Calu3 (cell line): ENCODE measurements around the gene PIPOX. TPM values are rescaled to one million over a fixed set of nuclear protein-coding genes. Genes with fewer than 3 reads are reported as not detected.

Source experiments
- BruUV-seq: library from RNA; stranded (reverse); fragments of 400-500 nt; replicated peaks from 2 replicates; lab custom pipeline; 2021; lab: Mats Ljungman, UMichigan
- CTCF ChIA-PET: fragments of 300-600 bp; sonication (Branson Sonifier 250); formaldehyde crosslinking; loops from one replicate; lab custom pipeline; 2022; ENCODE audit warnings: antibody characterized with exemption; lab: Charles Lee
- DNase-seq: peaks from one replicate; pipeline ENCODE4 v3.0.0; 2022
- H3K27ac Mint-ChIP-seq: one replicate; pipeline ENCODE4 v1.8.0; 2022; ENCODE audit warnings: mixed read lengths; ENCODE audit not compliant: unreplicated experiment
- H3K27me3 Mint-ChIP-seq: one replicate; pipeline ENCODE4 v1.8.0; 2022; ENCODE audit warnings: mixed read lengths; ENCODE audit not compliant: unreplicated experiment
- H3K36me3 Mint-ChIP-seq: one replicate; pipeline ENCODE4 v1.8.0; 2022; ENCODE audit warnings: mild to moderate bottlenecking, moderate library complexity, mixed read lengths; ENCODE audit not compliant: insufficient read depth, unreplicated experiment
- H3K4me1 Mint-ChIP-seq: one replicate; pipeline ENCODE4 v1.8.0; 2022; ENCODE audit warnings: mild to moderate bottlenecking, low read depth, mixed read lengths; ENCODE audit not compliant: unreplicated experiment
- H3K4me3 Mint-ChIP-seq: one replicate; pipeline ENCODE4 v1.8.0; 2022; ENCODE audit warnings: mild to moderate bottlenecking, low read depth, moderate library complexity, mixed read lengths; ENCODE audit not compliant: unreplicated experiment
- H3K9me3 Mint-ChIP-seq: one replicate; pipeline ENCODE4 v1.8.0; 2022; ENCODE audit warnings: low read depth, mixed read lengths; ENCODE audit not compliant: unreplicated experiment
- intact Hi-C: fragments of 100-400 bp; cut with micrococcal nuclease; formaldehyde crosslinking; loops from one replicate; pipeline ENCODE4 v1.10.0; 2022; ENCODE audit not compliant: unreplicated experiment
- total RNA-seq: library from RNA; stranded (reverse); gene quantifications from 2 replicates; pipeline ENCODE4 v1.2.3, GENCODE V29; 2022
- TF ChIP-seq, protein P1 (sequence below): fragments of 200-600 bp; IDR thresholded peaks from one replicate; pipeline ENCODE4 v1.8.0; 2022; ENCODE audit warnings: antibody characterized with exemption; ENCODE audit not compliant: unreplicated experiment

The PIPOX gene
- total RNA-seq, 1 experiment from 2014 or later: 3.7 TPM

DNA sequence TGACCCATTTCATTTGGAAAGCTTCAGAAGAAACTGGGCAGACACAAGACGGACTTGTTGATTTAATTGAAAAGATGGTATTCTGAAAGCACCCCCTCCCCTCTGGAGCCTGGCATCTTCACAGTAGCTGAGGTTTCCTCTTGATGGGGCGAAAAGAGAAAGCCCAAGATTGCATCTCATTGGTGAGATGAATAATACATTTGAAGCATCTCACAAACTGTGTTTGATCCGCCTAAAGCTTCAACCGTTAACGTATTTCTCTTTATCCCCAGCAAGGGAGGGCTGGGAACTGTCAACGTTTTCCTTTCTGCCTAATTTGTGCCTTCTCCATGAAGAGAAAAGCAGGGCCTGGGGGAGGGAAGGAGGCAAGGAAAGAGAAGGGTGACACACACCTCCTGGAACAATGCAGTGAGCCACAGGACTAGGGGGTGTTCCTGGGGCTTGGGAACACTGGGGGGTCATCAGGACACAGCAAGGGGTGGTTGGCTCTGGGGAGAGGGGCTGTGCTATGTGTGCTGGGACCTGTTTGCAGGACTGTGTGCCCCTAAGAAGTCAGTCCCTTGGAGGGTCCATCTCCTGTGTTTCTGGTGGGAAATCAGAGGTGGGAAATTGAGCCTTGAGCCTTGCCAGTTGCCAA, 18.5 kb upstream of the PIPOX start:
- intact Hi-C loops: no loop called here

DNA sequence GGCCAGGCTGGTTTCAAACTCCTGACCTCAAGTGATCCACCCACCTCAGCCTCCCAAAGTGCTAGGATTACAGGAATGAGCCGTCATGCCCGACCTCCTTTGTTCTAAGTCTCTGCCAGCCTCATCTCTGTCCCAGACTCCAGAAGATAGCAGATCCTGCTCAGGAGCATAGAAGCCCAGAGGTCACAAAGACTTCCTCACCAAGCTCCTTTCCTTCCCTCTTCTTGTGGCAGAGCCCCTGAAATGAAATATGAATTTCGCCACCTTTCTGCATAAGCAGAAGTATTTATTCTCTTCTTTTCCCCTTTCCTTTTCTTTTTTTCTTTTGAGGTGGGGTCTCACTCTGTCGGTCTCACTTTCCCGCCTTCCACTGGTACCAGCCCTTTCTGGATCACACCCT, 11.5 kb upstream of the PIPOX start:
- no peaks in the 10 kb centered on the region for H3K27me3 Mint-ChIP-seq
- intact Hi-C loops: no loop called here
- no peak for DNase-seq
- no TSS peak for BruUV-seq
- CTCF ChIA-PET: interaction anchor here (0.7 to 1.4 kb wide), 2 partner anchors 9 to 13 kb away, joined by 3 read pairs; no protein-coding TSS in a partner anchor
- H3K4me3 Mint-ChIP-seq: no peak overlapping the region
- H3K9me3 Mint-ChIP-seq: peaks cover 8% of the 10 kb centered on the region
- no peak overlapping the region for H3K27ac Mint-ChIP-seq
- no peaks in the 10 kb centered on the region for H3K36me3 Mint-ChIP-seq
- no peaks in the 10 kb centered on the region for H3K4me1 Mint-ChIP-seq
- TF ChIP-seq, protein P1, sequence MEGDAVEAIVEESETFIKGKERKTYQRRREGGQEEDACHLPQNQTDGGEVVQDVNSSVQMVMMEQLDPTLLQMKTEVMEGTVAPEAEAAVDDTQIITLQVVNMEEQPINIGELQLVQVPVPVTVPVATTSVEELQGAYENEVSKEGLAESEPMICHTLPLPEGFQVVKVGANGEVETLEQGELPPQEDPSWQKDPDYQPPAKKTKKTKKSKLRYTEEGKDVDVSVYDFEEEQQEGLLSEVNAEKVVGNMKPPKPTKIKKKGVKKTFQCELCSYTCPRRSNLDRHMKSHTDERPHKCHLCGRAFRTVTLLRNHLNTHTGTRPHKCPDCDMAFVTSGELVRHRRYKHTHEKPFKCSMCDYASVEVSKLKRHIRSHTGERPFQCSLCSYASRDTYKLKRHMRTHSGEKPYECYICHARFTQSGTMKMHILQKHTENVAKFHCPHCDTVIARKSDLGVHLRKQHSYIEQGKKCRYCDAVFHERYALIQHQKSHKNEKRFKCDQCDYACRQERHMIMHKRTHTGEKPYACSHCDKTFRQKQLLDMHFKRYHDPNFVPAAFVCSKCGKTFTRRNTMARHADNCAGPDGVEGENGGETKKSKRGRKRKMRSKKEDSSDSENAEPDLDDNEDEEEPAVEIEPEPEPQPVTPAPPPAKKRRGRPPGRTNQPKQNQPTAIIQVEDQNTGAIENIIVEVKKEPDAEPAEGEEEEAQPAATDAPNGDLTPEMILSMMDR: no peak

More for the DNA sequence above, 18.5 kb upstream of the PIPOX start:
- peaks cover 64% of the 10 kb centered on the region for H3K27me3 Mint-ChIP-seq
- H3K4me1 Mint-ChIP-seq: no peaks in the 10 kb centered on the region
- H3K36me3 Mint-ChIP-seq: no peaks in the 10 kb centered on the region
- no peak overlapping the region for H3K4me3 Mint-ChIP-seq
- H3K27ac Mint-ChIP-seq: no peak overlapping the region
- DNase-seq: no peak
- no peaks in the 10 kb centered on the region for H3K9me3 Mint-ChIP-seq
- CTCF ChIA-PET: no interaction called here
- BruUV-seq: no TSS peak
- TF ChIP-seq, protein P1: no peak

DNA sequence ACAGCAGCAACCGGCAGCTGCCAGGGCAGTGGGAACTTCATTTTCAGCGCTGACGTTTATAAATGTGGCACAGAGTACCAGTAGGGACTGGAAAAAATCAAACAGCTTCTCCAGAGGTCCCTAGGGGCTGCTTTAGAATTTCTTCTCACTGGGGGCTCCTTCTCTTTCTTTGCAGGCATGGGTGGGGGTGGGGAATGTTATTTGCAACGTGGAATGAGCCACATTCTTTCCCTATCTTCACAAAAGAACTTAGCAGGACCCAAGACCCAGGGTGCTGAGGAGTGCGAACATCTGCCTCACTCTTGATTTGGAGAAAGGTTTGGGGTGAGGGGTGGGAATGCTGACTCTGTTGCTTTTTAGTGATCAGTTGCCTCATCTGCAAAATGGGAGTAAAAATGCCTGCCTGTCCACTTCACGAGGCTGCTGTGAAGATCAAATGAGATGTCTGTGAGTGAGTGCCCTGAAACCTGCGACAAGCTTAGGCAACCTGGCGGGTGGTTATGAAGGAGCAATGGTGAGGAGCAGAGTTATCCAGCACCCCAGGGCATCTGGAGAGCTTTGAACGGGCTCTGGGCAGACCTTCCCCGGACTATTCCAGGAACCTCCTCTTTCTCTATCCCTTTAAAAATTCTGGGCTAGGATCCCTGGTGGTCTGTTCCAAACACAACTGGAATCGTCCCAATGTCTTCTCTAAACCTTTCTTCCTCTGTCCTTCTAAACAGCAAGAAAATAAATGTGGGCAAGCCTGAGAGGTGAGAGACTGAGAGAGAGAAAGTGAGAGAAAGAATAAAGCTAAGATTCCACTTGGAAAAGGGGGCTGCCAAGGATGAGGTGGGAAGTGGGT, 10.7 kb upstream of the PIPOX start:
- BruUV-seq: no TSS peak
- CTCF ChIA-PET: interaction anchor here (0.7 to 1.4 kb wide), 2 partner anchors 8 to 14 kb away, joined by 3 read pairs; no protein-coding TSS in a partner anchor
- Mint-ChIP-seq H3K4me1 (no peaks in the 10 kb centered on the region), H3K27ac (no peak overlapping the region), H3K4me3 (no peak overlapping the region), H3K36me3 (no peaks in the 10 kb centered on the region), H3K9me3 (peaks cover 8% of the 10 kb centered on the region), H3K27me3 (no peaks in the 10 kb centered on the region)
- intact Hi-C loops: no loop called here
- DNase-seq: no peak
- TF ChIP-seq, protein P1: no peak

DNA sequence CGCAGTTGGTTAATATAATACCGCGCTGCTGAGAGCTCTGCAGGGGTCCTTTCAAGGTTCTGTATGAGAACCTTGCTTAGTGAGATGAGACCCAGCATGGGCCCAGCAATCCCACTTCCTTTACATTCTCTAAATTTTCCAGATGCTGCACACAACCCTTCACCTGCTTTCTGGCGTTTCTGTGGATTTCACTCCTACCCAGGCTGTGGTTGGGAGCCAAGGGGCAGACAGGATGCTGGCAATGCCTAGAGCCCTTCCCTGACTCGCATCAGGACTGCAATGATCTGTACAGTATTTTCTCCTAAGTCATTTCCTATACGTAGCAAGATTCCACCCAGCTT, 10.1 kb upstream of the PIPOX start:
- no peaks in the 10 kb centered on the region for H3K4me1 Mint-ChIP-seq
- no peak for DNase-seq
- intact Hi-C loops: no loop called here
- no peak overlapping the region for H3K4me3 Mint-ChIP-seq
- CTCF ChIA-PET: no interaction called here
- H3K27me3 Mint-ChIP-seq: no peaks in the 10 kb centered on the region
- no peaks in the 10 kb centered on the region for H3K36me3 Mint-ChIP-seq
- H3K9me3 Mint-ChIP-seq: peaks cover 8% of the 10 kb centered on the region
- TF ChIP-seq, protein P1: no peak
- BruUV-seq: no TSS peak
- H3K27ac Mint-ChIP-seq: no peak overlapping the region
